ENCODE results near the gene CDK5RAP2.

DNA sequence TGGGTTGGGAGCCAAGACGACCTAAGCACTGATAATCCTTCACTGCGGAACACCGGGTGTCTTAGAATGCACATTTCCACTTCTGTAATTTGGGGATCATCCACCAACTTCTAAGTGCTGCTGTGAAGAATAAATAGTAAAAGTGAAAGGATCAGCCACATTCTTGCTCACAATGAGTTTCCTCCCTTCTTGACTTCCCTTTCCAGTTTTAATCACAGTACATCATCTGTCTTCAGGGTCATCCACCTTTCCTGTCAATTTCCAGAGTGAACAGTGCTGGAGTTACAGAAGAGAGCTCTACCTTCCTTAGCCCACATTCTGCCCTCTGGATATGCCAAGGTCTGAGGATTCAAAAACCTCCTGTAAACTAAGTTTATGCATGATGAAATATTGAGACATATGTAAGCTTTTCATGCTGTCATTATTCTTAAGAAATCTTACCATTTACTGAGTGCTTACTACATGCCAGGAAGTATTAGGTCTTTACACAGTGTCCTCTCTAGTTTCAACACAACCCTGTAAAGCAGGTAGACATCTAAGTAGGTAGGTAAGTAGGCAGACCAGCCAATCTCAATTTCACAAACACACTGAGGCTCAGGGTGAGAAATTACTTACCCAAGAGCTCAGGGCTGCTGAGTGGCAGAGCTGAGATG, 105.2 kb downstream of the CDK5RAP2 start:
- TF ChIP-seq, protein P1, sequence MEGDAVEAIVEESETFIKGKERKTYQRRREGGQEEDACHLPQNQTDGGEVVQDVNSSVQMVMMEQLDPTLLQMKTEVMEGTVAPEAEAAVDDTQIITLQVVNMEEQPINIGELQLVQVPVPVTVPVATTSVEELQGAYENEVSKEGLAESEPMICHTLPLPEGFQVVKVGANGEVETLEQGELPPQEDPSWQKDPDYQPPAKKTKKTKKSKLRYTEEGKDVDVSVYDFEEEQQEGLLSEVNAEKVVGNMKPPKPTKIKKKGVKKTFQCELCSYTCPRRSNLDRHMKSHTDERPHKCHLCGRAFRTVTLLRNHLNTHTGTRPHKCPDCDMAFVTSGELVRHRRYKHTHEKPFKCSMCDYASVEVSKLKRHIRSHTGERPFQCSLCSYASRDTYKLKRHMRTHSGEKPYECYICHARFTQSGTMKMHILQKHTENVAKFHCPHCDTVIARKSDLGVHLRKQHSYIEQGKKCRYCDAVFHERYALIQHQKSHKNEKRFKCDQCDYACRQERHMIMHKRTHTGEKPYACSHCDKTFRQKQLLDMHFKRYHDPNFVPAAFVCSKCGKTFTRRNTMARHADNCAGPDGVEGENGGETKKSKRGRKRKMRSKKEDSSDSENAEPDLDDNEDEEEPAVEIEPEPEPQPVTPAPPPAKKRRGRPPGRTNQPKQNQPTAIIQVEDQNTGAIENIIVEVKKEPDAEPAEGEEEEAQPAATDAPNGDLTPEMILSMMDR (IDR thresholded peaks at IDR 0.05; ENCODE audit: insufficient read depth, low read length): no peak
- no peak for TF ChIP-seq POLR2AphosphoS5 (IDR thresholded peaks at IDR 0.05; ENCODE audit: low read depth)
- no peak for TF ChIP-seq SPI1 (IDR thresholded peaks at IDR 0.05; ENCODE audit: borderline replicate concordance, low read depth)
